IMR-90 (cell line): Measurements from ENCODE around the gene SEMA4D. TPM values are rescaled to one million over a fixed set of nuclear protein-coding genes. Genes with fewer than 3 reads are reported as not detected.
A peak's percentile ranks its signal among the peaks of the same experiment; 100 is the strongest.

ENCODE experiments used
- ATAC-seq: fragments of 200-7000 bp; cut with Tn5 transposase; 2 replicates; pipeline ENCODE4 v1.9.1; 2020; ENCODE audit warnings: low read depth, mild to moderate bottlenecking, moderate library complexity
- BruUV-seq: library from RNA; stranded (reverse); fragments of 400-500 nt; replicated peaks from 2 replicates; lab custom pipeline; 2021; lab: Mats Ljungman, UMichigan
- CTCF ChIA-PET: fragments of 300-600 bp; formaldehyde crosslinking; extraction: SDS; loops from one replicate; lab custom pipeline; 2021; ENCODE audit warnings: antibody characterized with exemption; lab: Yijun Ruan, JAX
- POLR2A ChIA-PET: fragments of 300-600 bp; sonication (Branson Sonifier 250); formaldehyde crosslinking; loops from one replicate; lab custom pipeline; 2022; ENCODE audit warnings: antibody characterized with exemption; ENCODE audit not compliant: unreplicated experiment; lab: Charles Lee
- DNase-seq: peaks from one replicate; pipeline ENCODE4 v3.0.0; 2013
- H2AFZ ChIP-seq: replicated peaks from 2 replicates; pipeline ENCODE3; 2013; ENCODE audit warnings: low read length, mild to moderate bottlenecking; ENCODE audit not compliant: poor library complexity
- H2AK5ac ChIP-seq: 2 replicates; pipeline ENCODE4 v1.6.1; 2013; ENCODE audit warnings: low read depth, low read length, inconsistent platforms
- H2AK9ac ChIP-seq: replicated peaks from 2 replicates; pipeline ENCODE3; 2013; ENCODE audit warnings: mild to moderate bottlenecking, low read depth, low read length, moderate library complexity; ENCODE audit not compliant: poor library complexity
- H2BK120ac ChIP-seq: 2 replicates; pipeline ENCODE4 v1.6.1; 2013; ENCODE audit warnings: low read depth, low read length, inconsistent platforms
- H2BK15ac ChIP-seq: 3 replicates; pipeline ENCODE4 v1.6.1; 2013; ENCODE audit warnings: low read depth, low read length, inconsistent platforms
- H2BK20ac ChIP-seq: 2 replicates; pipeline ENCODE4 v1.6.1; 2013; ENCODE audit warnings: low read depth, mild to moderate bottlenecking, inconsistent platforms, low read length, moderate library complexity
- H2BK5ac ChIP-seq: 2 replicates; pipeline ENCODE4 v1.6.1; 2013; ENCODE audit warnings: mild to moderate bottlenecking, low read depth, low read length, inconsistent platforms; ENCODE audit not compliant: poor library complexity, severe bottlenecking
- H3K14ac ChIP-seq: replicated peaks from 2 replicates; pipeline ENCODE4 v1.6.1; 2013; ENCODE audit warnings: low read depth, low read length, inconsistent platforms
- H3K18ac ChIP-seq: 2 replicates; pipeline ENCODE4 v1.6.1; 2013; ENCODE audit warnings: low read depth, low read length, control low read depth
- H3K23ac ChIP-seq: 2 replicates; pipeline ENCODE4 v1.6.1; 2013; ENCODE audit warnings: low read depth, low read length, inconsistent platforms
- H3K27ac ChIP-seq: 2 replicates; pipeline ENCODE4 v1.5.1; 2013; ENCODE audit warnings: mild to moderate bottlenecking, control low read depth, low read length; ENCODE audit not compliant: insufficient read depth
- H3K27me3 ChIP-seq: 2 replicates; pipeline ENCODE4 v1.6.1; 2013; ENCODE audit warnings: low read length; ENCODE audit not compliant: control insufficient read depth, insufficient read depth
- H3K36me3 ChIP-seq: 2 replicates; pipeline ENCODE4 v1.6.1; 2013; ENCODE audit warnings: low read length, mixed read lengths; ENCODE audit not compliant: control insufficient read depth, insufficient read depth
- H3K4ac ChIP-seq: 2 replicates; pipeline ENCODE4 v1.6.1; 2013; ENCODE audit warnings: low read depth, low read length, inconsistent platforms
- H3K4me1 ChIP-seq: 2 replicates; pipeline ENCODE4 v1.6.1; 2013; ENCODE audit warnings: low read length, mixed read lengths; ENCODE audit not compliant: control insufficient read depth, insufficient read depth
- H3K4me2 ChIP-seq: 2 replicates; pipeline ENCODE4 v1.6.1; 2013; ENCODE audit warnings: low read depth, mild to moderate bottlenecking, control low read depth, low read length, moderate library complexity
- H3K4me3 ChIP-seq: 2 replicates; pipeline ENCODE4 v1.5.1; 2013; ENCODE audit warnings: low read depth, mild to moderate bottlenecking, control low read depth, low read length, moderate library complexity; ENCODE audit not compliant: insufficient read depth
- H3K56ac ChIP-seq: 2 replicates; pipeline ENCODE4 v1.6.1; 2013; ENCODE audit warnings: low read length, inconsistent platforms; ENCODE audit not compliant: insufficient read depth; ENCODE audit errors: extremely low read depth
- H3K79me1 ChIP-seq, 2 experiments: 2 replicates each; pipeline ENCODE4 v1.6.1; 2013; ENCODE audit warnings: low read length in 2 of 2, inconsistent platforms in 1 of 2, low read depth in 1 of 2
- H3K9ac ChIP-seq: 2 replicates; pipeline ENCODE4 v1.6.1; 2013; ENCODE audit warnings: low read depth, low read length, control low read depth
- H3K9me1 ChIP-seq: 2 replicates; pipeline ENCODE4 v1.6.1; 2013; ENCODE audit warnings: low read length, inconsistent platforms; ENCODE audit not compliant: insufficient read depth
- H3K9me3 ChIP-seq: 2 replicates; pipeline ENCODE4 v1.6.1; 2013; ENCODE audit warnings: low read length; ENCODE audit not compliant: control insufficient read depth, insufficient read depth
- H4K20me1 ChIP-seq: 2 replicates; pipeline ENCODE4 v1.6.1; 2013; ENCODE audit warnings: low read length, inconsistent platforms; ENCODE audit not compliant: insufficient read depth
- H4K5ac ChIP-seq: 2 replicates; pipeline ENCODE4 v1.6.1; 2013; ENCODE audit warnings: mild to moderate bottlenecking, low read depth, low read length, control low read depth
- H4K8ac ChIP-seq, 2 experiments: 2 replicates each; pipeline ENCODE4 v1.6.1; 2013; ENCODE audit warnings: low read depth in 2 of 2, low read length in 2 of 2, control low read depth in 1 of 2, inconsistent platforms in 1 of 2
- H4K91ac ChIP-seq: 2 replicates; pipeline ENCODE4 v1.6.1; 2013; ENCODE audit warnings: low read depth, low read length, inconsistent platforms; ENCODE audit not compliant: insufficient read depth
- BHLHE40 ChIP-seq: fragments of 150-350 bp; IDR thresholded peaks from 2 replicates; pipeline ENCODE4 v1.6.1; 2016; ENCODE audit warnings: mild to moderate bottlenecking, low read depth, low read length
- MAFK ChIP-seq: IDR thresholded peaks from 2 replicates; pipeline ENCODE4 v1.6.1; 2012; ENCODE audit warnings: low read depth, low read length, improper control_type of control experiment
- MAZ ChIP-seq: IDR thresholded peaks from 2 replicates; pipeline ENCODE4 v1.6.1; 2012; ENCODE audit warnings: low read depth, mild to moderate bottlenecking, low read length, improper control_type of control experiment, moderate library complexity, borderline replicate concordance
- MXI1 ChIP-seq: IDR thresholded peaks from 2 replicates; pipeline ENCODE4 v1.6.1; 2012; ENCODE audit warnings: low read depth, mild to moderate bottlenecking, low read length, moderate library complexity, borderline replicate concordance
- USF2 ChIP-seq: fragments of 150-350 bp; IDR thresholded peaks from 2 replicates; pipeline ENCODE4 v1.6.1; 2017; ENCODE audit warnings: mild to moderate bottlenecking, antibody characterized with exemption, low read length, low read depth
- WGBS, 2 experiments: methylation state at CpG; one replicate each; pipeline versions ENCODE4 v1.1.5 to v1.1.7; 2013; ENCODE audit warnings: missing lambda C conversion rate in 2 of 2; ENCODE audit not compliant: insufficient read length in 1 of 2; ENCODE audit errors: extremely low coverage in 2 of 2; 5-methylcytosine and 5-hydroxymethylcytosine counted together
- dilution Hi-C: fragments of 300-500 bp; cut with HindIII; formaldehyde crosslinking; loops from one replicate; pipeline ENCODE4 v1.14.3; 2018; ENCODE audit warnings: low sequenced_read_pairs; ENCODE audit not compliant: unreplicated experiment
- in situ Hi-C: fragments of 300-500 bp; cut with MboI; formaldehyde crosslinking; loops from 3 replicates; pipeline ENCODE4 v1.14.3; 2019; ENCODE audit warnings: low sequenced_read_pairs, inconsistent platforms, mixed read lengths
- intact Hi-C: fragments of 100-400 bp; cut with micrococcal nuclease; formaldehyde crosslinking; loops from 2 replicates; pipeline ENCODE4 v1.10.0; 2022
- polyA plus RNA-seq, 3 experiments: library from polyadenylated mRNA; depleted of rRNA; stranded (reverse); fragments of >200 nt; gene quantifications; 2 replicates each; pipeline ENCODE4 v1.2.3, GENCODE V29; 2012; ENCODE audit warnings: low replicate concordance in 1 of 3
- total RNA-seq: library from RNA; depleted of rRNA; stranded (reverse); fragments of >200 nt; gene quantifications from 2 replicates; pipeline ENCODE4 v1.2.3, GENCODE V29; 2012

SEMA4D gene
- total and polyA plus RNA-seq, 2 of the 4 experiments (the other 2 are of a cell fraction), result 0.90 to 1.5 TPM

DNA sequence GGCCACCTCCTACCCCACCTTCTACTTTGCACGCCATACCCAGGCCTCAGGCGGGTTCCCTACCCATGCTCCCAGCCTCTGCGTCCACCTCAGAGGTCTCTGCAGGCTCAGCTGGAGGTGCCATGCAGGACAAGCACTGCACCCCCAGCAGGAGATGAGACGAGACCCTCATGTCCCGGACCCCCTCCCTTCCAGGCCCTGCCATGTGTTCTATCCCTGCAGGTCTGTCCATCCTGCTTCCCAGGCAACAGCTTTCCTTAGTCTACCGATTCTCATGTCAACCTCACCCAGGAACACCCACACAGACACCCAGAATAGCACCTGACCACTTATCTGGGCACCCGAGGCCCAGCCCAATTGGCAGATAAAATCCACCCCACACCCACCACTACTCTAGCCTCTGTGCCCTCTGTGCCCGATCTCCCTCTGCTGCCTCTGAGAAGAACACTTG lies 52.1 kb downstream of the SEMA4D start:
- H2BK120ac ChIP-seq, result no peak overlapping the region
- H4K20me1 ChIP-seq, result no peaks in the 10 kb centered on the region
- ChIA-PET POLR2A (no interaction called here), CTCF (no interaction called here)
- H3K36me3 ChIP-seq, result no peaks in the 10 kb centered on the region
- H2AFZ ChIP-seq, result no peak overlapping the region
- ATAC-seq (no peak), DNase-seq (no peak)
- no peak overlapping the region for H3K9ac ChIP-seq
- no peak overlapping the region for H2BK5ac ChIP-seq
- H4K91ac ChIP-seq, result no peak overlapping the region
- intact Hi-C loops, result no loop called here
- H3K14ac ChIP-seq, result no peak overlapping the region
- in situ Hi-C loops, result no loop called here
- no TSS peak for BruUV-seq
- TF ChIP-seq BHLHE40, result no peak
- no peak for TF ChIP-seq USF2
- no peak for TF ChIP-seq MAFK
- no peak for TF ChIP-seq MAZ
- no peak for TF ChIP-seq MXI1
- H3K4ac ChIP-seq, result no peak overlapping the region
- H3K27me3 ChIP-seq, result no peaks in the 10 kb centered on the region
- no peak overlapping the region for H4K8ac ChIP-seq
- H3K4me3 ChIP-seq, result no peak overlapping the region
- no peak overlapping the region for H3K23ac ChIP-seq
- H2BK15ac ChIP-seq, result no peak overlapping the region
- peaks cover 6% of the 10 kb centered on the region; the same call in 1 of the 2 replicates for H3K9me1 ChIP-seq
- H2AK5ac ChIP-seq, result no peak overlapping the region
- H3K4me2 ChIP-seq, result no peak overlapping the region
- no peak overlapping the region for H3K18ac ChIP-seq
- dilution Hi-C loops, result no loop called here
- no peak overlapping the region for H2BK20ac ChIP-seq
- no peaks in the 10 kb centered on the region for H3K79me1 ChIP-seq
- H4K5ac ChIP-seq, result no peak overlapping the region
- H3K27ac ChIP-seq, result no peak overlapping the region
- WGBS, 2 experiments, result 98% methylated on average over 7 of the region's 8 CpGs; no CpG with 5 or more reads in 1 of the 2 experiments
- H3K56ac ChIP-seq, result no peak overlapping the region
- peak overlapping the region; percentile 28 for H2AK9ac ChIP-seq
- peaks cover 10% of the 10 kb centered on the region; the same call in 1 of the 2 replicates for H3K4me1 ChIP-seq
- H3K9me3 ChIP-seq, result no peaks in the 10 kb centered on the region
